Ovary (tissue), 9 donors: Measurements from ENCODE around the gene PDK2. TPM values are rescaled to one million over a fixed set of nuclear protein-coding genes. Genes with fewer than 3 reads are reported as not detected.

Source experiments
- DNase-seq, 5 donors: peaks; one replicate each; pipeline ENCODE4 v3.0.0-alpha.2; 2019 to 2020
- H3K27ac ChIP-seq, 2 donors: fragments of 200-600 bp; one replicate each; pipeline versions ENCODE4 v1.5.1 to v1.8.0; 2019 to 2022
- H3K27me3 ChIP-seq: fragments of 200-600 bp; one replicate; pipeline ENCODE4 v1.8.0; 2022
- H3K36me3 ChIP-seq: fragments of 200-600 bp; sonication (generic); one replicate; pipeline ENCODE4 v1.5.1; 2019
- H3K4me1 ChIP-seq: one replicate; pipeline ENCODE4 v1.8.1; 2013; ENCODE audit warnings: mild to moderate bottlenecking, moderate library complexity; ENCODE audit not compliant: insufficient read depth
- H3K4me3 ChIP-seq: fragments of 200-600 bp; sonication (generic); one replicate; pipeline ENCODE4 v1.5.1; 2017
- H3K9me3 ChIP-seq, 2 donors: fragments of 200-600 bp in 1 of 2; sonication (generic) in 1 of 2; one replicate each; pipeline versions ENCODE4 v1.5.1 to v1.8.1; 2013 to 2019; ENCODE audit warnings: mild to moderate bottlenecking in 1 of 2, moderate library complexity in 1 of 2
- CTCF ChIP-seq, 3 donors: fragments of 450-650 bp in 2 of 3; fragments of 200-600 bp in 1 of 3; IDR thresholded peaks; one replicate each; pipeline versions ENCODE4 v1.5.1 to v1.8.0; 2016 to 2022; ENCODE audit warnings: antibody characterized with exemption in 3 of 3, mild to moderate bottlenecking in 1 of 3
- EP300 ChIP-seq: sonication (generic); formaldehyde crosslinking; IDR thresholded peaks from one replicate; pipeline ENCODE4 v1.6.1; 2017; ENCODE audit warnings: antibody characterized with exemption
- POLR2A ChIP-seq: fragments of 450-650 bp; IDR thresholded peaks from one replicate; pipeline ENCODE4 v1.6.1; 2017; ENCODE audit warnings: antibody characterized with exemption, mild to moderate bottlenecking, moderate library complexity
- WGBS, 3 donors: extraction: QIAGEN DNeasy Blood & Tissue Kit in 1 of 3; methylation state at CpG; one replicate each; pipeline versions ENCODE4 v1.1.5 to v1.1.7; 2013 to 2017; 5-methylcytosine and 5-hydroxymethylcytosine counted together
- intact Hi-C, 4 donors: fragments of 100-400 bp; cut with DNase I; formaldehyde crosslinking; loops; one replicate each; pipeline versions ENCODE4 v1.11.0 to v1.15.1; 2022 to 2023
- polyA plus RNA-seq, 2 donors: library from polyadenylated mRNA; stranded (reverse); fragments of 200-250 nt in 1 of 2; fragments of 350-450 nt in 1 of 2; fragmentation: Illumina TruSeq in 1 of 2; extraction: RNeasy Lipid Tissue Mini Kit (QIAGEN cat#74804) in 1 of 2; gene quantifications; one replicate each; pipeline ENCODE4 v1.2.3, GENCODE V29; 2013 to 2014
- total RNA-seq, 7 donors: library from RNA; depleted of rRNA in 2 of 7; stranded (reverse); fragments of >200 nt in 2 of 7; fragmentation: NEBNext Ultra II Directional in 3 of 7; extraction: Animal tissue kit (Norgen Biotek cat#: 25700) in 3 of 7; gene quantifications; one replicate each; pipeline versions ENCODE4 v1.1.0 to v1.2.4, GENCODE V29; 2016 to 2023
- donor health status: DM: no; HTN: no; CAD: no; lungs with moderate emphysema.
- donor health status: DM: no; HTN: no; CAD: no.
- donor health status: Bipolar disorder and iron deficiency.
- donor health status: DM: yes; HTN: yes; CAD: no.
- donor health status: DM: no; HTN: no; CAD: no.
- donor health status: DM: yes; HTN: yes; CAD: no.

PDK2 gene
- total and polyA plus RNA-seq, 9 donors: 36.5 to 83.2 (median 54.7) TPM

- intact Hi-C loops: no loop called here
- no peak for DNase-seq
- Histone ChIP-seq H3K27ac (no peak overlapping the region), H3K4me3 (no peak overlapping the region), H3K27me3 (no peaks in the 10 kb centered on the region), H3K4me1 (peaks cover 21% of the 10 kb centered on the region), H3K36me3 (no peaks in the 10 kb centered on the region), H3K9me3 (no peaks in the 10 kb centered on the region)
- no peak for TF ChIP-seq EP300
- WGBS, 3 donors: 92 to 100% (median 92%) methylated on average over 2 of the region's 2 CpGs
Measured at GRCh38 chr17:50066995-50067394, 28.2 kb upstream of the PDK2 start.

- TF ChIP-seq EP300 (no peak), POLR2A (no peak), CTCF (IDR thresholded peaks at IDR 0.05) (no peak)
Measured at GRCh38 chr17:50067996-50068395, 27.2 kb upstream of the PDK2 start.

GRCh38 chr17:50070908-50071680 lies 24.1 kb upstream of the PDK2 start:
- no peaks in the 10 kb centered on the region for H3K9me3 ChIP-seq
- intact Hi-C loops: loop anchor here in 1 of 4 donors (5.0 kb wide), 1 partner anchor 244 kb away; no protein-coding TSS in a partner anchor
- no peak for DNase-seq
- no peak for TF ChIP-seq CTCF (IDR thresholded peaks at IDR 0.05)
- TF ChIP-seq EP300: no peak
- TF ChIP-seq POLR2A: no peak
- no peak overlapping the region for H3K27ac ChIP-seq
- no peak overlapping the region for H3K4me3 ChIP-seq
- WGBS, 3 donors: 91 to 96% (median 94%) methylated on average over 16 of the region's 16 CpGs
- no peaks in the 10 kb centered on the region for H3K27me3 ChIP-seq
- no peaks in the 10 kb centered on the region for H3K4me1 ChIP-seq
- no peaks in the 10 kb centered on the region for H3K36me3 ChIP-seq

More at GRCh38 chr17:50067996-50068395, 27.2 kb upstream of the PDK2 start:
- H3K27me3 ChIP-seq: no peaks in the 10 kb centered on the region
- WGBS, 3 donors: 88 to 91% (median 91%) methylated on average over 12 to 13 of the region's 13 CpGs
- H3K27ac ChIP-seq: no peak overlapping the region
- peaks cover 11% of the 10 kb centered on the region for H3K4me1 ChIP-seq
- no peak overlapping the region for H3K4me3 ChIP-seq
- no peaks in the 10 kb centered on the region for H3K36me3 ChIP-seq
- no peak for DNase-seq
- intact Hi-C loops: no loop called here
- H3K9me3 ChIP-seq: no peaks in the 10 kb centered on the region

- H3K27ac ChIP-seq: no peak overlapping the region
- no peaks in the 10 kb centered on the region for H3K27me3 ChIP-seq
- H3K9me3 ChIP-seq: no peaks in the 10 kb centered on the region
- H3K4me3 ChIP-seq: no peak overlapping the region
- no peak for TF ChIP-seq POLR2A
- TF ChIP-seq CTCF (IDR thresholded peaks at IDR 0.05): no peak
- TF ChIP-seq EP300: no peak
- intact Hi-C loops: loop anchor here in 1 of 4 donors (5.0 kb wide), 1 partner anchor 244 kb away; no protein-coding TSS in a partner anchor
- no peaks in the 10 kb centered on the region for H3K36me3 ChIP-seq
- no peaks in the 10 kb centered on the region for H3K4me1 ChIP-seq
- WGBS, 3 donors: 84 to 95% (median 87%) methylated on average over 6 of the region's 6 CpGs
- DNase-seq: no peak
Measured at GRCh38 chr17:50071692-50072091, 23.5 kb upstream of the PDK2 start.

- H3K4me3 ChIP-seq: no peak overlapping the region
- intact Hi-C loops: loop anchor here in 1 of 4 donors (5.0 kb wide), 1 partner anchor 245 kb away; no protein-coding TSS in a partner anchor
- H3K9me3 ChIP-seq: no peaks in the 10 kb centered on the region
- 80 to 92% (median 90%) methylated on average over 3 of the region's 3 CpGs for WGBS, 3 donors
- DNase-seq: no peak
- H3K36me3 ChIP-seq: no peaks in the 10 kb centered on the region
- H3K27me3 ChIP-seq: no peaks in the 10 kb centered on the region
- no peak for TF ChIP-seq EP300
- TF ChIP-seq POLR2A: no peak
- no peak for TF ChIP-seq CTCF (IDR thresholded peaks at IDR 0.05)
- no peak overlapping the region for H3K27ac ChIP-seq
- H3K4me1 ChIP-seq: no peaks in the 10 kb centered on the region
Measured at GRCh38 chr17:50072130-50072529, 23.0 kb upstream of the PDK2 start.
